Effector memory CD4-positive, alpha-beta T cell (primary cell): ENCODE data around the gene DNASE1.
A peak's percentile ranks its signal among the peaks of the same experiment; 100 is the strongest.

Experiments used
- DNase-seq, 3 donors: peaks; one replicate each; pipeline ENCODE4 v3.0.0-alpha.2; 2020
- H3K27ac ChIP-seq: 2 replicates; pipeline ENCODE4 v1.7.0; 2013; ENCODE audit warnings: mild to moderate bottlenecking, low read length, moderate library complexity; ENCODE audit not compliant: insufficient read depth, poor library complexity, severe bottlenecking
- H3K27me3 ChIP-seq: replicated peaks from 2 replicates; pipeline ENCODE4 v1.7.0; 2013; ENCODE audit warnings: mild to moderate bottlenecking, low read length; ENCODE audit not compliant: insufficient read depth, control insufficient read depth, poor library complexity, severe bottlenecking
- H3K36me3 ChIP-seq: 2 replicates; pipeline ENCODE4 v1.7.0; 2013; ENCODE audit warnings: mild to moderate bottlenecking, low read length, moderate library complexity; ENCODE audit not compliant: control insufficient read depth, insufficient read depth
- H3K4me1 ChIP-seq: 2 replicates; pipeline ENCODE4 v1.7.0; 2013; ENCODE audit warnings: low read length, mild to moderate bottlenecking; ENCODE audit not compliant: control insufficient read depth, insufficient read depth, poor library complexity, severe bottlenecking
- H3K4me3 ChIP-seq: 2 replicates; pipeline ENCODE4 v1.7.0; 2013; ENCODE audit warnings: low read length, low read depth, mild to moderate bottlenecking; ENCODE audit not compliant: insufficient read depth, poor library complexity, severe bottlenecking
- H3K9me3 ChIP-seq: 2 replicates; pipeline ENCODE4 v1.7.0; 2013; ENCODE audit warnings: mild to moderate bottlenecking, low read length, moderate library complexity; ENCODE audit not compliant: control insufficient read depth

The DNASE1 gene

GRCh38 chr16:3612510-3613466 is 41.7 kb upstream of the DNASE1 start:
- H3K36me3 ChIP-seq: peaks cover 5% of the 10 kb centered on the region
- H3K9me3 ChIP-seq: no peaks in the 10 kb centered on the region
- H3K27me3 ChIP-seq: no peaks in the 10 kb centered on the region
- peaks cover 16% of the 10 kb centered on the region for H3K4me1 ChIP-seq
- peak overlapping the region; percentile 96 for H3K4me3 ChIP-seq
- no peak for DNase-seq
- no peak overlapping the region for H3K27ac ChIP-seq

- no peak overlapping the region for H3K4me3 ChIP-seq
- no peaks in the 10 kb centered on the region for H3K9me3 ChIP-seq
- no peak for DNase-seq
Measured at GRCh38 chr16:3618769-3619141, 35.7 kb upstream of the DNASE1 start.

GRCh38 chr16:3623642-3624041 is 30.8 kb upstream of the DNASE1 start:
- Histone ChIP-seq H3K4me3 (no peak overlapping the region), H3K9me3 (no peaks in the 10 kb centered on the region), H3K27me3 (no peaks in the 10 kb centered on the region), H3K4me1 (no peaks in the 10 kb centered on the region), H3K27ac (no peak overlapping the region), H3K36me3 (no peaks in the 10 kb centered on the region)
- DNase-seq: no peak

More at GRCh38 chr16:3618769-3619141, 35.7 kb upstream of the DNASE1 start:
- Histone ChIP-seq H3K4me1 (no peaks in the 10 kb centered on the region), H3K27ac (no peak overlapping the region), H3K27me3 (no peaks in the 10 kb centered on the region), H3K36me3 (peaks cover 5% of the 10 kb centered on the region)

GRCh38 chr16:3625331-3625730 is 29.2 kb upstream of the DNASE1 start:
- no peaks in the 10 kb centered on the region for H3K9me3 ChIP-seq
- no peaks in the 10 kb centered on the region for H3K36me3 ChIP-seq
- no peak overlapping the region for H3K27ac ChIP-seq
- H3K27me3 ChIP-seq: no peaks in the 10 kb centered on the region
- no peak for DNase-seq
- H3K4me3 ChIP-seq: no peak overlapping the region
- H3K4me1 ChIP-seq: no peaks in the 10 kb centered on the region

- DNase-seq: no peak
- Histone ChIP-seq H3K4me1 (no peaks in the 10 kb centered on the region), H3K9me3 (no peaks in the 10 kb centered on the region), H3K36me3 (no peaks in the 10 kb centered on the region), H3K27me3 (no peaks in the 10 kb centered on the region), H3K27ac (peak overlapping the region; percentile 14), H3K4me3 (peak overlapping the region; percentile 2)
Measured at GRCh38 chr16:3625911-3626732, 28.4 kb upstream of the DNASE1 start.

GRCh38 chr16:3637371-3637923 is 17.0 kb upstream of the DNASE1 start:
- Histone ChIP-seq H3K4me1 (peaks cover 7% of the 10 kb centered on the region), H3K36me3 (peaks cover 12% of the 10 kb centered on the region), H3K4me3 (no peak overlapping the region), H3K9me3 (no peaks in the 10 kb centered on the region), H3K27me3 (no peaks in the 10 kb centered on the region), H3K27ac (no peak overlapping the region)
- DNase-seq: no peak

- DNase-seq: no peak
- Histone ChIP-seq H3K4me3 (no peak overlapping the region), H3K27ac (no peak overlapping the region), H3K9me3 (no peaks in the 10 kb centered on the region), H3K27me3 (no peaks in the 10 kb centered on the region), H3K4me1 (peaks cover 7% of the 10 kb centered on the region), H3K36me3 (peaks cover 21% of the 10 kb centered on the region)
Measured at GRCh38 chr16:3638916-3639644, 15.4 kb upstream of the DNASE1 start.

- Histone ChIP-seq H3K9me3 (no peaks in the 10 kb centered on the region), H3K27ac (no peak overlapping the region), H3K4me1 (peaks cover 7% of the 10 kb centered on the region), H3K27me3 (no peaks in the 10 kb centered on the region), H3K36me3 (peaks cover 21% of the 10 kb centered on the region), H3K4me3 (no peak overlapping the region)
- no peak for DNase-seq
Measured at GRCh38 chr16:3640207-3640606, 14.3 kb upstream of the DNASE1 start.

- no peak overlapping the region for H3K27ac ChIP-seq
- H3K27me3 ChIP-seq: no peaks in the 10 kb centered on the region
- H3K9me3 ChIP-seq: no peaks in the 10 kb centered on the region
- DNase-seq: no peak
- H3K4me1 ChIP-seq: peaks cover 7% of the 10 kb centered on the region
- H3K36me3 ChIP-seq: peaks cover 21% of the 10 kb centered on the region
- no peak overlapping the region for H3K4me3 ChIP-seq
Measured at GRCh38 chr16:3640632-3641501, 13.6 kb upstream of the DNASE1 start.
